SK-N-SH (cell line): ENCODE results near the gene ADAD1.

ENCODE experiments used
- CHD2 ChIP-seq: fragments of 150-350 bp; IDR thresholded peaks from 2 replicates; pipeline ENCODE4 v1.6.1; 2018; ENCODE audit warnings: low read length; ENCODE audit not compliant: partially characterized antibody
- CTCF ChIP-seq: fragments of 200-600 bp; sonication (generic); IDR thresholded peaks from 2 replicates; pipeline ENCODE4 v1.6.1; 2017; ENCODE audit warnings: antibody characterized with exemption, mild to moderate bottlenecking, moderate library complexity
- ELF1 ChIP-seq: IDR thresholded peaks from 2 replicates; pipeline ENCODE4 v1.4.0; 2012
- EZH2phosphoT487 ChIP-seq: fragments of 200-600 bp; sonication (generic); IDR thresholded peaks from 2 replicates; pipeline ENCODE4 v1.6.1; 2017; ENCODE audit warnings: low read depth, mixed run types, mild to moderate bottlenecking, antibody characterized with exemption, moderate library complexity, borderline replicate concordance
- MAX ChIP-seq: IDR thresholded peaks from 2 replicates; pipeline ENCODE4 v1.4.0; 2012; ENCODE audit warnings: low read depth
- NFIC ChIP-seq: IDR thresholded peaks from 2 replicates; pipeline ENCODE4 v1.4.0; 2012; ENCODE audit warnings: borderline replicate concordance
- REST ChIP-seq: IDR thresholded peaks from 2 replicates; pipeline ENCODE4 v1.6.1; 2012; ENCODE audit warnings: mild to moderate bottlenecking, low read depth, low read length, moderate library complexity
- RXRA ChIP-seq: IDR thresholded peaks from 2 replicates; pipeline ENCODE4 v1.4.0; 2012; ENCODE audit warnings: low read depth, mild to moderate bottlenecking, borderline replicate concordance
- TCF12 ChIP-seq: IDR thresholded peaks from 2 replicates; pipeline ENCODE4 v1.4.0; 2012
- TEAD4 ChIP-seq: IDR thresholded peaks from 2 replicates; pipeline ENCODE4 v1.4.0; 2012; ENCODE audit warnings: mild to moderate bottlenecking, borderline replicate concordance; ENCODE audit not compliant: insufficient read depth

- TF ChIP-seq REST: no peak
- no peak for TF ChIP-seq CTCF
- TF ChIP-seq EZH2phosphoT487: no peak
- no peak for TF ChIP-seq TEAD4
- no peak for TF ChIP-seq RXRA
- TF ChIP-seq TCF12: no peak
- TF ChIP-seq NFIC: no peak
- TF ChIP-seq MAX: no peak
- TF ChIP-seq CHD2: no peak
- no peak for TF ChIP-seq ELF1
Observed at GRCh38 chr4:122356317-122356808, 22.4 kb upstream of the ADAD1 start.
